Cortex of kidney (tissue), 1 donor: Measurements from ENCODE around the gene MARVELD1.

Experiments used
- DNase-seq: peaks from one replicate; lab custom pipeline; 2025; lab: John Stamatoyannopoulos, UW

Gene MARVELD1

DNA sequence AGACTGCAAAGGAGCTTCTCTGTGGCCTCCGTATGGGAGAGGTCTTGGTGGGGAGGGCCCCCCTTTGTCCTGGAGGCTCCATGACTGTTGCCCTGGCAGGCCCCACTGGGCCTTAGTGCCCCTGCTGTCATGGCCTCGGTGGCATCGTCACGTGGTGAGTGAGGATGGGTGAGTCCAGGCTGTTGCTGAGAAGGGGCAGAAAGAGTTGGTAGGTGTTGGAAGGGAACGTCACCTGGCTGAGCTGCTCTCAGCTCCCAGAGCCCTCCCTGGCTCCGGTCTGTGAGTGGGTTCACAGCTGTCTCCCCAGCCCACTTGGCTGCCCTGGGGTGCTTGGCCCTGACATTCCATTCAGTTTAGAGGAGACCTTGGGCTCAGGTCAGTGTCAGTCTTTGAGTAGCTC, 42.2 kb downstream of the MARVELD1 start:
- DNase-seq, result no peak

DNA sequence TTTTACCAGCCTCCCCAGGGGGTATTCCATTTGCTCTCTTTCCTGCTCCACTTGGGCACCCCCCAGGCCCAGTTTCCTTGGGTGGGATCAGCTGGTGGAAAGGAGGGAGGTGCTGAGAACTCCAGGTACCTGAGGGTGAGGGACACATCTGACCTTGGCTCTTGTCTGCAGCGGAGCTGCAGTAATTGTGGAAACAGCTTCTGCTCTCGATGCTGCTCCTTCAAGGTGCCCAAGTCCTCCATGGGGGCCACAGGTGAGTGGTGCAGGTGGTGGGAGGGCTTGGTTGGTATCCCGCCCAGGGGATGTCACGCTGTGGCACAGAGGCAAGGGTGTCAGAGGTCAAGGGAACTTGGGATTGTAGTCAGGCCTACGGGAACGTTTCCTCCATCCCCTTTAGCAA, 43.9 kb downstream of the MARVELD1 start:
- DNase-seq, result no peak

DNA sequence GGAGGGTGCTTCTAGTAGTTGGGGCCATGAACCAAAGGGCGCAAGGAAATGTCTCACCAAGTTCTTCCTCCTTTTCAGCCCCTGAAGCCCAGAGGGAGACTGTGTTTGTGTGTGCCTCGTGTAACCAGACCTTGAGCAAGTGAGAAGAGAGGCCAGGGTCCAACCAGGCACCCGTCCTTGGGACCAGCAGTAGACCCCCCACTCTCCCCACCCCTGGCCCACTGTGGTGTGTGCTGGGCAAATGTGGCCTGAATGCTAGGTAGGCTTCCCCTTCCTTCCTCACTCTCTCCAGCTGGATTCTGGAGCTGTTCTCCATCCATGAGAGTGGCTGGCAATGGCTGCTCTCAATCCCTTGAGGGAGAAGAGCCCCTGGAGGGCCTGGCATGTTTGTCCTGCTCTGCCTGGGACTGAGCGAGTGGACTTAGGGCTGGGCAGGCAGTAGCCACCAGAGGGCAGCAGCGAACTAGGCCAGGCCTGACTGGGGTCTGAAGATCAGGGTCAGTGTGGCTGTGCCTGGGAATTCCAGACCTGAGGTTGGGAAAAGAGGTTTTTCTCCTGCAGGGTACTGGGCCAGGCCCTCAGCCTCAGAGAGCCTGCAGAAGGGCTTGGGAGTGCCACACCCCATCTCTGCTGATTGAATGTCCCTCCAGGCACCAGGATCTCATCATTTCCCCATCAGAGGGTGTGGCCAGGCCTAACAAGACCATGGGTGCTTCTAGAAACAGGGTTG, 45.8 kb downstream of the MARVELD1 start:
- no peak for DNase-seq

DNA sequence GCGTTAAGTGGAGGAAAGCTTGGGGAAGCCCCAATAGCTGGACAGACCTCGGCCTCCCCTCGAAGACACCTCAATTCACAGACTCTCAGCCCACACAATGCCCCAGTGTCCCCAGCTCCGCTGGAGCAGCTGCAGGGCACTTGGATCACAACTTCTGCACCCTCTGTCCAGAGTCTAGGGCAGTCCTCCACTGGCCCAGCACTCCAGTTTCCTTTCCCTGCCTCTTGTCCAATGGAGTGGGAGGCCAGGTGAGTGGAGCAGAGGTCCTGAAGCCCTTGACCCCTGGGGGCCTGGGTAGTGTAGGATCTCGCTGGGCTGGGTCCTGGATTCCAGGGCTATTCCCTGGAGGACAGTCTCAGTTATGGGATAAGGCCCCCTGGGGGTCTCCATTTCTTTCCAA, 46.4 kb downstream of the MARVELD1 start:
- no peak for DNase-seq

DNA sequence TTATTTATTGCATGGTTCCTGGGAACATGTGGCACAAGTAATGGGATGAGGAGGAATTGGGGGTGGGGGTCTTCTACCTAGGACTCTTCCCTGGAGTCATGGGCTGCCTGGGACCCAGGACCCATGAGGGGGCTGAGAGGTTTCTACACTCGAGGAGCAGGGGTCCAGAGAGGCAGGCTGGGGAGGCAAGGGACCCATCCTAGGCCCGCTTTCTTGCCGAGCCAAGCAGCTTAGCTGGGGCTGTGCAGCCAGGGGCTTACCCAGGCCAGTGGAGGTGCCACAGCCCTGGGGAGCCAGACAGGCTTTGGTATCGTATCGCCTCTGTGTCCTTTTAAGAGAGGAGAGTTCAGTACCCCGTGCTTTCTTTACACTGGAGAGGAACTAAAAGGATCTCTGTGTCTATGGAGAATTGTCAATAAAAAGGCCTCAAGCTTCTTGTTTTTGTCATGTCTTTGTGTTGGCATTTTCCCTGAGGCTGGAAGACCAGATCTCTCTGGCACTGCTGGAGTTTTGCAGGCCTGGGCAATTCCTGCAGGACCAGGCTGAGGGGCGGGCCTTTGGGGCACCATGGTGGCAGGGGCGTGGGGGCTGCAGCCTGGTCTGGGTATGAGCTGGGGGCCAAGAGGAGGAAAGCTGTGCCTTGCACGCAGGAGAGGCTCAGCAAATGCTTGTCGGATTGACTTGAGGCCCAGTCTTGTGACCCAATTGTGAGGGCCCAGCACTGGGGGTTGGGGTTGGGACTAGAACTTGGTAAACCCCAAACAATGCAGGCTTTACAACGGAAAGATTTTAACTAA, 47.1 kb downstream of the MARVELD1 start:
- no peak for DNase-seq

DNA sequence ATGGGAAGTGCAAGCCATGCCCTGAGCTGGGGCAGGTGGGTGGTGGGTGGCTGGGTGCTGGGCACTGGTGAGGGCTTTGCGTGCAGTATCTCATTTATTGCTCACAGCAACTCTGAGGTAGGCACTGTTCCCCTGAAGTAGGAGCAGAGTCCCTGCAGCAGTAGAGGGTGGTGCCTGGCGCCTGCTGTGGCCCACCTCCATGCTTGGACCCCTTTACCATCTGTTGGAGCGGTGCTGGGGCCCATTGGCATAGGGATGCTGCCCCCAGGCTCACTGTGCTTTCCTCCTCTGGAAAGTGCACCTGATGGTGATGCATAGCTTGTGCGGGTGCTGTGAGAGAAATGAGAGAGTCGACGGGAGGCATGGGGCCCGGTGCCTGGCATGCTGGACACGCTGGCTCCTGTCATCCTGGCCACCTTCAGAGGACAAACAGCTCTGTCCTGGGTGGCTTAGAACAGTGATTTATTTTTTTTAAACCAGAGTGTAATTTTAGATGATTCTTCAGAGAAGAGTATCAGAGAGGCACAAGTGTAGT, 47.9 kb downstream of the MARVELD1 start:
- no peak for DNase-seq

DNA sequence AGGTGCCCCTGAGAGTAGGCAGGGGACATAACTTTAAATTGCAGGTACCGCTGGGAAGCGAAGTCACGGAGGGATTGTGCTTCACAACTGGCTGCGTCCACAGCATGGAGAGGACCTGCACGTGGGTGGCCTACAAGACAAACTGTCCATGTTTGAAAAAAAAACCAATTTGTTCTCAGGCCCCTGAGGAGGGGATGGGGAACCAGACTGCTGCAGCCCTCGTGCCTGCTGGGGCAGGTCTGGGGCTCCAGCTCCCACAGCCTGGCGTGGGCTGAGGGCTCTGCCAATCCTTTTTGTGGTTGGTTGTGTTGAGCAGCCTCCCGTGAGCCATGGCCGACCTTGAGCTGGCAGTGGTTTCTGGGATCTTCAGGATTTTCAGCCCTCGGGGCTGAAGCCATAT, 48.5 kb downstream of the MARVELD1 start:
- no peak for DNase-seq

DNA sequence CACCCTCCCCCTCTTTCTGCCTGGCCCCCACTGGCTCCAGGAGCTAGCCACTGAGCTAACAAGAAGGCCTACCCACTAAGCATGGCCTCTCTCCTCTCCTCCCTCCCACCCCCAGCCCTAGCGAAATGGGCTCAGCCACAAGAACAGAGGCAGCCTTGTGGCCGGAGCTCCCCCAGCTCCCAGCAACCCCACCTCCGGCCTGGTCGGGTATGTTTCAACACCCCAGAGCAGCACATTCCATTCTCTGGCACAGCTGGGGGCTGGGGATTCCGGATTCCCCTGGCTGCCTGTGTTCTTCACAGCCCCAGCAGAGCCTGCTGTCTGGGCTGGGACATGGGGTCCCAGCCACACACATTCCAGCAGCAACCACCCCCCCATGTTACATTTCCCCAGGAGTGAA, 49.3 kb downstream of the MARVELD1 start:
- DNase-seq, result no peak

DNA sequence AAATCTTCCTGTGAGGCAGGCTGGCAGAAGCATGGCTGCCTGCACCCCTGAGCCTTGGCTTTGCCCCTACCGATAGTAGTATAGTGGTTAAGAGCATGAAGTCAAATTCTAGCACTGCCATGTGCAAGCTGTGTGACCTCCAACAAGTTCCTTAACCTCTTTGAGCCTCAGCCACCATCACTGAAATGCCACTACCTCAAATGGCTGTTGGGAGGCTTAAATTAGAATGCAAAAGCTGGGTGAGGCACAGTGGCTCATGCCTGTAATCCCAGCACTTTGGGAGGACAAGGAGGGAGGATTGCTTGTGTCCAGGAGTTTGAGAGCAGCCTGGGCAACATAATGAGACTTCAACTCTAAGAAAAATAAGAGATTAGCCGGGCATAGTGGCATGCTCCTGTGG, 49.9 kb downstream of the MARVELD1 start:
- DNase-seq, result no peak

DNA sequence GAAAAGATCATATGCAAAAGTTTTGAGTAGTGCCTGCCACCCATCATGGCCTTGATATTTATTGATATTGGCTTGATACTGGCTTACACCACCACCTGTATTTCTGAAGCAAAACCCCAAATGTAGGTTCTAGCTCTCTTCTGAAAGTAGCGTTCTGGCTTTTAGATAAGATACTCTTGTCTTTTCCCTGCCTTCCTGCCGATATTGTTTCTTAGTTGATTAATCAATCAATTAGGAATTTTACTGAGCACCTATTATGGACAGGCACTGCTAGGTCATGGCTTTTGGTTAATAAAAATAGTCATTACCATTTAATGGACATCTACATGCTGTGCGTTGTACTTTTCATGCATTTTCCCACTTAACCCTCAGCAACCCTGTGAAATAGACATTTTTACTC, 50.4 kb downstream of the MARVELD1 start:
- no peak for DNase-seq

DNA sequence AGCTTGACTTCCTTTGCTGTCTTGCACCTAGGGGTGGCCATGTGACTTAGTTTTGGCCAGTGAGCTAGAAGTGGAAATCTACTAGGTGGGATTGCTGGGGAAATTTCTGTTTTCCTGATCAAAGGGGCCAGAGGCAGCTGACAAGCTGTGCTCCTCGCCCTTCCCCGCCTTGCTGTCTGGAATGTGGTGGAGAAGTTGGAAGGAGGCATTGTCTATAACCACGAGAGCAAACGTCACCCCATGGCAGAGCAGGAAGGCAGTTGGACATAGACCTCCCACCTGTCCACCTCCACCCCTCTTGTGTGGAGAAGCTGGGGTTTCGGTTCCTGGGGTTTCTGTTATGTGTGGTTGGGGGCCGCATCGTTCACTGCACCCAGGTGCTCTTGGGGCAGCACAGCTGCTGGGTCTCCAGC, 51.0 kb downstream of the MARVELD1 start:
- DNase-seq, result no peak

DNA sequence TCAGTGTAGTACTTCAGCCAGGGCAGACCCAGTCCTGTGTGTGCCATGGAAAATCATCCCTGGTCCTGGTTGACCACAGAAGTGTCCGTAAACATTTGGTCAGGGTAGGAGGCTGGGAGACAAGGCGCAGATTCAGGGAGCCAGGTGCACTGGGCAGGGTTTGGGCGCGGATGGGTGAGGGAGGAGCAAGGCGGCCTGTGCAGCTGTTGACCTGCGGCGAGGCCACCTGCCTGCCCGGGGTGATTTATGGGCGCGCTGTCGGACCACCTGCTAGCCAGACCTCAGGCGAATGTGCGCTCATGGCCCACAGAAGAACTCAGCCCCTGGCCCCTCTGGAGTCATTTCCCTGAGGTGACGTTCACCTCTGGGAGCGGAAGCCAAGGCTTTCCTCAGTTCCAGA, 51.7 kb downstream of the MARVELD1 start:
- DNase-seq, result no peak

DNA sequence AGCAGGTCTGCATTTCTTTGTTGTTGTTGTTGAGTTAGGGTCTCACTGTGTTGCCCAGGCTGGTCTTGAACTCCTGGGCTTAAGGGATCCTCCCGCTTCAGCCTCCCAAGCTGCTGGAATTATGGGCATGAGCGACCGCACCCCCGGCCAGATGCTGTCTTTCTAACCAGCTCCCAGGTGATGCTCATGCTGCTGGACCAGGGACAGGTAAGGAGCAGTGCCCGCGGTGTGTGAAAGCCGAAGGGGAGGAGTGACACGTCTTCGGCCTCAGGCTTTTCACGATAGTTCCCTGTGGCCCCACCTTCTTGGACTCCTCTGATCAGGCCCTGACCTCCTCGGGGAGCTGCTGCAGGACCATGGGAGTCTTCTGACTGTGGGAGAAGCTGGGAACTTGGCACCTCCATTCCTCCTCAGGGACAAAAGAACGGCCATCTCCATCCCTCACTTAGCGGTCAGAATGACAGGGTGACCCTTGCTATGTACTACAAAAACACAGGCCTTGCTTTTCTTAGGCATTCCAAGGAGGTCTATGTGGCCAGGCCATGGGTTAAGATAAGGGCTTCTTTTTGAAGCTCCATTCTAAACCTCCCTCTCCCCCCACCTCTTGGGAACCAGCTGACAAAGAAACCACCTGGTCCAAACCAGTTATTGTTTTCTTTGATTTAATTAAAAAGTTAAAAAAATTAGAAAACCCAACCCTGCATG, 52.7 kb downstream of the MARVELD1 start:
- DNase-seq, result no peak

DNA sequence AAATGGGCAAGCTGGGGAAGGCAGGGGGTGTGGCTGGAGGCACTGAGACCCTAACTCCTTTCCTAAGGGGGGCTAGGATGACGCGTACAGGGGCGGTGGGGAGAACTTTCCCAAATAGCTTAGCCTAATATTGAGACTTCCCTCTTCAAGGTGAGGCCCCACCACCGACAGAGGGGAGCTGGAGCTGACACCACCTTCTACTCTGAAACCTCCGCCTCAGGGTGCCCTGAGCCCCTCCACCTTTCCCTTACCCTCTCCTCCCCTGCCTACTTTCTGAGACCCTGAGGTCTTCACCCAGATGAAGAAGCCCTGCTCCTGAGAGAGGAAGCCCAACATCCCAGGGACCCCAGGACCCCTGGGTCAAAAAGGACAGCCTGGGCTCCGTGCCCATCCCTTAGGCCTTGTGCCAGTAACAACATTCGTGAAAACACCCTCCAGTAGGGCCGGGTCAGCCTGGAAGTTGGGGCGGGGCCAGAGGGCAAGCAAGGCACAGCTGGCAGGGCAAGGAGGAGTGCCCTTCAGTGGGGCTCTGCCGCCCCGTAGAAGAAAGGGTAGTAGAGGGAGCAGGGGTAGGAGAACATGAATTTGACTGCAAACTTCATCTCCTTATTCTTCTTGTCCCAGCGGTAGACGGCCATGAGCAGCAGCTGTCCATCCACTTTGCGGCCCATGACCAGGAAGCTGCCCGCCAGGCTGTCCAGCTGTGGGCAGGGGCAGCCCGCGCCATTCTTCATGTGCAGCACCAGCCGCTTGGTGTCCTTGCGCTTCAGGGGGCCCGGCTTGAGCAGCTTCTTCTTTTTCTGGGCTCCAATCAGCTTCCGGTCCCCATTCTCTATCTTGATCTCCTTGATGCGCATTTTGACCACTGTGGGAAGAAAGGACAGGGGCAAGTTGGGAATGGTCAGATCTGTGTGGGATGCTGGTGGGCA, 53.7 kb downstream of the MARVELD1 start:
- DNase-seq, result no peak
